ENCODE data around the gene FOXO3B.
"Not testable (repeated sequence)": the region's sequence is repeated elsewhere in the genome, so short reads cannot be mapped to it uniquely, and the experiment has no call there.

FOXO3B gene

GRCh38 chr17:18681767-18682571 lies at the start of gene FOXO3B:
TSS of gene FOXO3B (minus strand) at chr17:18682314. CDS start at chr17:18681651, 663 bp downstream.
- DNase-seq = peak; percentile 94 to 96

- not testable (repeated sequence) for DNase-seq
Observed at GRCh38 chr17:18723509-18723908, 41.4 kb upstream of the FOXO3B start.

GRCh38 chr17:18722612-18723011 lies 40.5 kb upstream of the FOXO3B start:
- DNase-seq = not testable (repeated sequence)

GRCh38 chr17:18721775-18722547 lies 39.8 kb upstream of the FOXO3B start:
- not testable (repeated sequence) for DNase-seq

GRCh38 chr17:18719428-18720110 lies 37.5 kb upstream of the FOXO3B start:
- DNase-seq = not testable (repeated sequence)

GRCh38 chr17:18718643-18719427 lies 36.7 kb upstream of the FOXO3B start:
- DNase-seq = not testable (repeated sequence)

- DNase-seq = peak; percentile 6 to 43
Observed at GRCh38 chr17:18712354-18712999, 30.4 kb upstream of the FOXO3B start.

- not testable (repeated sequence) for DNase-seq
Observed at GRCh38 chr17:18708215-18708614, 26.1 kb upstream of the FOXO3B start.

- not testable (repeated sequence) for DNase-seq
Observed at GRCh38 chr17:18705955-18706354, 23.8 kb upstream of the FOXO3B start.

- not testable (repeated sequence) for DNase-seq
Observed at GRCh38 chr17:18698473-18699103, 16.5 kb upstream of the FOXO3B start.

- not testable (repeated sequence) for DNase-seq
Observed at GRCh38 chr17:18695143-18695542, 13.0 kb upstream of the FOXO3B start.

- not testable (repeated sequence) for DNase-seq
Observed at GRCh38 chr17:18682668-18683067, 554 bp upstream of the FOXO3B start.

- not testable (repeated sequence) for DNase-seq
Observed at GRCh38 chr17:18677381-18677780, 4.7 kb downstream of the FOXO3B start.

- DNase-seq = not testable (repeated sequence)
Observed at GRCh38 chr17:18676928-18677327, 5.2 kb downstream of the FOXO3B start.

GRCh38 chr17:18672395-18673227 lies 9.5 kb downstream of the FOXO3B start:
- not testable (repeated sequence) for DNase-seq

GRCh38 chr17:18668625-18669024 lies 13.5 kb downstream of the FOXO3B start:
- DNase-seq = not testable (repeated sequence)

- DNase-seq = not testable (repeated sequence)
Observed at GRCh38 chr17:18667535-18667934, 14.6 kb downstream of the FOXO3B start.

- not testable (repeated sequence) for DNase-seq
Observed at GRCh38 chr17:18666326-18666725, 15.8 kb downstream of the FOXO3B start.

- DNase-seq = not testable (repeated sequence)
Observed at GRCh38 chr17:18661924-18662624, 20.0 kb downstream of the FOXO3B start.

GRCh38 chr17:18650094-18650493 lies 32.0 kb downstream of the FOXO3B start:
- not testable (repeated sequence) for DNase-seq
